Measurements from ENCODE around the gene GTF2H4.

Gene GTF2H4

DNA sequence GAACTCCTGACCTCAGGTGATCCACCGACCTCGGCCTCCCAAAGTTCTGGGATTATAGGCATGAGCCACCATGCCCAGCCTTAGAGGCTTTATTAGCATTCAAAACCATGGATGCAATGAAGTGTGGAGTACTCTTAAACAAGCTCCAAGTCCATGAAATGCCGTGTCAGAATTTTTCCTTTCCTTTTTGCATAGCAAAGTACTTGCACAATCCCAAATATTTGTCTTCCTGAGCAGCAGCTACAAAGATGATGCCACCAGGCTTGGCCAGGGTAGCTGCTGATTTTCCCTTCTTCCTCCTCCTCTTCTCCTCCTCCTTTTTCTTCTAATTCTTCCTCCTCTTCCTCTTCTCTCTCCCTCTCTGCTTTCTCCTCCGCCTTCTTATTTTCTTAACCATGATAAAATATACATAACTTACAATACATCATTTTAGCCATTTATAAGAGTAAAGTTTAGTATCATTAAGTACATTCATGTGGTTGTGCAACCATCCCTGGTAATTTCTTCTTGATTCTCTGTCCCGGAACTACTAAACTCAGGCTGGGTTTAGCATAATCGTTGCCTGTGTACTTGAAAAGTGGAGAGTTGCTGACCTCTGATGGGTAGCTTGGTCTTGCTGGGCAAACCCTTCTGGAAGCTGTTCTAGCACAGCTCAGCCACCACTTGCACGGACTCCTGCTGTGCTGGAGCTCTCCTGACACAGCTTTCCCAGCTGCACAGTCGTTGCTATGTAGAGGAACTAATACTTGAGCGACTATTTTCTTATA lies 53.1 kb downstream of the GTF2H4 start:
- no peak for DNase-seq

DNA sequence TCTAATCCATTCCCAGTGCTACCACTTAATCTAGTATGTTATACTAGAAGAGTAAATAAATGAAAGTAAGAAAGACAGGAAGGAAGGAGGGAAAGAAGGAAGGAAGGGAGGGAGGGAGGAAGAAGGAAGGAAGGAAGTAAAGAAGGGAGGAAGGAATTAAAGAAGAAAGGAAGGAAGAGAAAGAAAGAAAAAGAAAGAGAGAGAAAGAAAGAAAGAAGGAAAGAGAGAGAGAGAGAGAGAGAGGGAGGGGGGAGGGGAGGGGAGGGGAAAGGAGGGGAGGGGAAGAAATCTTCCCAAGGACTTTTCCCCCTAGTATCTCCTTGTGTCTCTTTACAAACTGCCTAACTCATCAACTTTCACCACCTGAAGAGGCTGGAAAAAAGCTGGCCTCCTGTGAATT lies 54.7 kb downstream of the GTF2H4 start:
- DNase-seq, result no peak

DNA sequence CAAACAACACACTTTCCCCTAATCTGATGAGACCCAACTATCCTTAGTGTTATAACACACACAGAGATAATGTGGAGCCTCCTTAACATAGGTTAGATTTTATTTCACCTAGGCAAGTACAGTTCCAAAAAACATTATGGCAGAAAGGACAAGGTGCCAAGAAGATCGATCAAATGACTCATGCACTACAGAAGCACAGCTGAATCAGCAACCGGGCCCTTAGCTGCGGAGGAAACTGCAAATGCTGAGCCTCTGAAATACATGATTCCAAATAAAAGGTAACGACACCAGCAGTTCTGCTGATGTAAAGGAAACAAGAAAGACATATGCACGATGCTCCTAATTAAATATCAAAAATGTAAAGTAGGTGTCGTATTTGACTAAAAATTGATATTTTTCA lies 55.6 kb downstream of the GTF2H4 start:
- DNase-seq, result no peak

Data from stimulated activated CD4-positive, alpha-beta T cell treated with anti-CD3 and anti-CD28 coated beads, Interleukin-4, amount 100 ng/mL, for 4 hours (primary cell).